DOHH2 (cell line): ENCODE results near the gene ELL2.
"Not testable (repeated sequence)": the region's sequence is repeated elsewhere in the genome, so short reads cannot be mapped to it uniquely, and the experiment has no call there.

Experiments used
- H3F3A ChIP-seq: fragments of 200-600 bp; sonication (generic), shearing (Covaris generic); 2 replicates; pipeline ENCODE4 v1.6.0; 2016; ENCODE audit warnings: antibody characterized with exemption, mild to moderate bottlenecking; ENCODE audit not compliant: control insufficient read depth, insufficient read depth
- H3K27ac ChIP-seq: fragments of 200-600 bp; sonication (generic); 2 replicates; pipeline ENCODE4 v1.5.1; 2014; ENCODE audit warnings: low read depth, mild to moderate bottlenecking, low read length, moderate library complexity
- H3K27me3 ChIP-seq: fragments of 200-600 bp; sonication (generic); 2 replicates; pipeline ENCODE4 v1.6.1; 2014; ENCODE audit warnings: mild to moderate bottlenecking, low read length, mixed read lengths; ENCODE audit not compliant: control insufficient read depth
- H3K36me3 ChIP-seq: fragments of 200-600 bp; sonication (generic); 2 replicates; pipeline ENCODE4 v1.6.1; 2014; ENCODE audit warnings: mild to moderate bottlenecking, low read length, moderate library complexity, mixed read lengths; ENCODE audit not compliant: control insufficient read depth
- H3K4me1 ChIP-seq: fragments of 200-600 bp; sonication (generic); 2 replicates; pipeline ENCODE4 v1.6.1; 2014; ENCODE audit warnings: mild to moderate bottlenecking, low read length, mixed read lengths; ENCODE audit not compliant: control insufficient read depth
- H3K4me2 ChIP-seq: fragments of 200-600 bp; sonication (generic); 2 replicates; pipeline ENCODE4 v1.6.0; 2014; ENCODE audit warnings: mild to moderate bottlenecking, low read length, moderate library complexity
- H3K4me3 ChIP-seq: fragments of 200-600 bp; sonication (generic); 2 replicates; pipeline ENCODE4 v1.5.1; 2014; ENCODE audit warnings: mild to moderate bottlenecking, low read length, mixed read lengths
- H3K79me2 ChIP-seq: fragments of 200-600 bp; sonication (generic); 2 replicates; pipeline ENCODE4 v1.6.1; 2014; ENCODE audit warnings: mild to moderate bottlenecking, low read length, mixed read lengths; ENCODE audit not compliant: control insufficient read depth
- H3K9me2 ChIP-seq: fragments of 200-600 bp; sonication (generic); replicated peaks from 2 replicates; pipeline ENCODE4 v1.6.1; 2014; ENCODE audit warnings: mild to moderate bottlenecking, low read length, mixed read lengths; ENCODE audit not compliant: control insufficient read depth
- H3K9me3 ChIP-seq: fragments of 200-600 bp; sonication (generic); 2 replicates; pipeline ENCODE4 v1.6.1; 2014; ENCODE audit warnings: antibody characterized with exemption, low read length, mixed read lengths; ENCODE audit not compliant: control insufficient read depth, insufficient read depth
- H4K20me1 ChIP-seq: fragments of 200-600 bp; sonication (generic); 2 replicates; pipeline ENCODE4 v1.6.0; 2014; ENCODE audit warnings: low read depth, mild to moderate bottlenecking, antibody characterized with exemption, low read length, moderate library complexity; ENCODE audit not compliant: control insufficient read depth, insufficient read depth
- EZH2phosphoT487 ChIP-seq: fragments of 200-600 bp; sonication (generic); IDR thresholded peaks from 2 replicates; pipeline ENCODE4 v1.6.1; 2017; ENCODE audit warnings: borderline replicate concordance, mild to moderate bottlenecking, antibody characterized with exemption, low read length, moderate library complexity, mixed read lengths
- TF ChIP-seq, protein P1 (sequence below): fragments of 200-600 bp; sonication (generic); IDR thresholded peaks from one replicate; pipeline ENCODE4 v1.5.1; 2014; ENCODE audit warnings: antibody characterized with exemption, mild to moderate bottlenecking, low read depth, low read length; ENCODE audit not compliant: poor library complexity, severe bottlenecking

Gene ELL2

DNA sequence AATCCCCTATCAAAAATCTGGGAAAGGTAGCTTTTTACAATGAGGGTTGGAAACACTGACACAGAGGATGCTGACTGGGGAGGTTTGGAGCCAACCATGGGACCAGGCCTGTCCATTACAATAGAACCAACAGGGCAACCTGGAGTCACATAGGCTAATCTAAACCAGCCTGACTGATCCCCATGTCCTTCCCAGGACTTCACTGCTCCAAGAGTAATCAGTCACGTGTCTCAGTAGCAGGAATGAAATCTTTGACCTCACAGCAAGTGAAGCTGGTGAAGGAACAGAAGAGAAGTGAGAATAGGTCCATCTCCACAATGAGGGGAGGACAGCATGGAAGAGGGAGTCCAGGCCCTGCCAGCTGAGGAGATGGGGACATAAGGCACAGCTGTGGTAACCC lies 123.1 kb downstream of the ELL2 start:
- H3F3A ChIP-seq, result peaks cover 8% of the 10 kb centered on the region; the same call in 1 of the 2 replicates
- no peak overlapping the region for H3K4me3 ChIP-seq
- H3K27ac ChIP-seq, result no peak overlapping the region
- peaks cover 31% of the 10 kb centered on the region for H3K4me1 ChIP-seq
- TF ChIP-seq, protein P1, sequence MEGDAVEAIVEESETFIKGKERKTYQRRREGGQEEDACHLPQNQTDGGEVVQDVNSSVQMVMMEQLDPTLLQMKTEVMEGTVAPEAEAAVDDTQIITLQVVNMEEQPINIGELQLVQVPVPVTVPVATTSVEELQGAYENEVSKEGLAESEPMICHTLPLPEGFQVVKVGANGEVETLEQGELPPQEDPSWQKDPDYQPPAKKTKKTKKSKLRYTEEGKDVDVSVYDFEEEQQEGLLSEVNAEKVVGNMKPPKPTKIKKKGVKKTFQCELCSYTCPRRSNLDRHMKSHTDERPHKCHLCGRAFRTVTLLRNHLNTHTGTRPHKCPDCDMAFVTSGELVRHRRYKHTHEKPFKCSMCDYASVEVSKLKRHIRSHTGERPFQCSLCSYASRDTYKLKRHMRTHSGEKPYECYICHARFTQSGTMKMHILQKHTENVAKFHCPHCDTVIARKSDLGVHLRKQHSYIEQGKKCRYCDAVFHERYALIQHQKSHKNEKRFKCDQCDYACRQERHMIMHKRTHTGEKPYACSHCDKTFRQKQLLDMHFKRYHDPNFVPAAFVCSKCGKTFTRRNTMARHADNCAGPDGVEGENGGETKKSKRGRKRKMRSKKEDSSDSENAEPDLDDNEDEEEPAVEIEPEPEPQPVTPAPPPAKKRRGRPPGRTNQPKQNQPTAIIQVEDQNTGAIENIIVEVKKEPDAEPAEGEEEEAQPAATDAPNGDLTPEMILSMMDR, result no peak
- TF ChIP-seq EZH2phosphoT487, result no peak
- H3K79me2 ChIP-seq, result no peaks in the 10 kb centered on the region
- no peaks in the 10 kb centered on the region for H3K9me2 ChIP-seq
- no peaks in the 10 kb centered on the region for H3K9me3 ChIP-seq
- no peaks in the 10 kb centered on the region for H3K36me3 ChIP-seq
- H4K20me1 ChIP-seq, result no peaks in the 10 kb centered on the region
- H3K4me2 ChIP-seq, result no peak overlapping the region
- H3K27me3 ChIP-seq, result no peaks in the 10 kb centered on the region

DNA sequence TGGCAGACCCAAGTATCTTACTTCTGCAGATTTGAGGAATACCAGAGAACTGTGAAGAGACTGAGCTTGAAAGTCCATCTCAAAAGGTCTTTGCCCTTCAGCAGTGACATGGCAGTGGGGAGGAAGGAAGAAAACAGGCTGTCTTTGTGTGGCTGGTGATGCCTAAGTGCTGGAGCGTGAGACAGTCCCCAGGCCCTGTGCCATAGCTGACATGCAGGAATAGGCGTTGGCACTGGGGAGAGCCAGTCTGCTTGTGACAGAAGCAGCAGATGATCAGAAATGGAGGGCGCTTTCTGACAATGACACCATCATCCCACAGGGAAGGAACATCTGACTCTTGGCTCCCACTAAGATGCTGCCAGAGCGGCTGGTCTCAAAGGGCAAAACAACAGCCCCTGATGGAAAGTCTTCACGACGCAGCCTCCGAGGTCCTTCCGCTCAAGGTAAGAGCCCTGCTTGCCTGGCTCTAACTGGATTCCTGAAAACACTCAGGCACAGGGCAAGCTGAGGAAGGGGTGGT lies 123.6 kb downstream of the ELL2 start:
- Histone ChIP-seq H3K4me3 (no peak overlapping the region), H3K79me2 (no peaks in the 10 kb centered on the region), H3F3A (peaks cover 8% of the 10 kb centered on the region; the same call in 1 of the 2 replicates), H3K27me3 (no peaks in the 10 kb centered on the region), H3K9me3 (no peaks in the 10 kb centered on the region), H3K4me2 (no peak overlapping the region), H3K36me3 (no peaks in the 10 kb centered on the region), H3K9me2 (no peaks in the 10 kb centered on the region), H3K4me1 (peaks cover 33% of the 10 kb centered on the region), H3K27ac (no peak overlapping the region), H4K20me1 (no peaks in the 10 kb centered on the region)
- TF ChIP-seq, protein P1, result no peak
- no peak for TF ChIP-seq EZH2phosphoT487

DNA sequence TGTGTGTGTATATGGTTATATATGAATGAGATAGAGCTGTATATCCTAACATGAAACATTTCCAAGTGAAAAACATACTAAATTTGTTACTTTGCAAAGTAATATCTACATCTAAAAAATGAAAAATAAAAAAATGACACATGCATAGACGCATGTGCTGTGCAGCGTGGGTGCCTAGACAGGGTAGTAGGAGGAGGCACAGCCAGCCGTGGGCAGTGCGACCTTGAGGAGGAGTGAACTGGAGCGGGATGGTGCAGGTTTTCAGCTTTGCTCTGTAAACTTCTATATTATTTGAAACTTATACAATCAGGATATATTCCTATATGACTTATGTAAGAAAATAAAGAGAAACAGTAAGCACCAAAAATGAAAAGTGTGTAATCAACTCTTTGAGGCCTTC lies 124.2 kb downstream of the ELL2 start:
- H3K9me2 ChIP-seq, result no peaks in the 10 kb centered on the region
- H3K27ac ChIP-seq, result no peak overlapping the region
- H3K79me2 ChIP-seq, result no peaks in the 10 kb centered on the region
- H3F3A ChIP-seq, result peaks cover 8% of the 10 kb centered on the region; the same call in 1 of the 2 replicates
- H3K9me3 ChIP-seq, result no peaks in the 10 kb centered on the region
- peaks cover 35% of the 10 kb centered on the region for H3K4me1 ChIP-seq
- H3K27me3 ChIP-seq, result no peaks in the 10 kb centered on the region
- no peak overlapping the region for H3K4me3 ChIP-seq
- H4K20me1 ChIP-seq, result no peaks in the 10 kb centered on the region
- no peaks in the 10 kb centered on the region for H3K36me3 ChIP-seq
- no peak overlapping the region for H3K4me2 ChIP-seq
- TF ChIP-seq, protein P1, result no peak
- no peak for TF ChIP-seq EZH2phosphoT487

DNA sequence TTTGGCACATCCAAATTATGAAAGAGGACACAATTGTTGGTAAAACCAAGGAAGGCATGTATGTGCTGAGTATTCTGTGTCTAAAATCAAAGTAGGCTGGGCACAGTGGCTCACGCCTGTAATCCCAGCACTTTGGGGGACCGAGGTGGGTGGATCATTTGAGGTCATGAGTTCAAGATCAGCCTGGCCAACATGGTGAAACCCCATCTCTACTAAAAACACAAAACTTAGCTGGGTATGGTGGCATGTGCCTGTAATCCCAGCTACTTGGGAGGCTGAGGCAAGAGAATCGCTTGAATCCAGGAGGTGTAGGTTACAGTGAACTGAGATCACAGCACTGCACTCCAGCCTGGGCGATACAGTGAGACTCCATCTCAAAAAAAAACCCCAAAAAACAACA lies 124.7 kb downstream of the ELL2 start:
- not testable (repeated sequence) for H3K4me2 ChIP-seq, H3K9me2 ChIP-seq, H3K79me2 ChIP-seq, H3F3A ChIP-seq, H3K36me3 ChIP-seq, H3K27me3 ChIP-seq, H3K27ac ChIP-seq, H3K4me3 ChIP-seq, H4K20me1 ChIP-seq, H3K9me3 ChIP-seq
- H3K4me1 ChIP-seq, result peaks cover 38% of the 10 kb centered on the region
